Measurements from ENCODE around the gene S100A8. TPM values are rescaled to one million over a fixed set of nuclear protein-coding genes. Genes with fewer than 3 reads are reported as not detected.

S100A8 gene
- total and polyA plus RNA-seq, 9 donors = 5.3 to 60.5 (median 9.1) TPM

DNA sequence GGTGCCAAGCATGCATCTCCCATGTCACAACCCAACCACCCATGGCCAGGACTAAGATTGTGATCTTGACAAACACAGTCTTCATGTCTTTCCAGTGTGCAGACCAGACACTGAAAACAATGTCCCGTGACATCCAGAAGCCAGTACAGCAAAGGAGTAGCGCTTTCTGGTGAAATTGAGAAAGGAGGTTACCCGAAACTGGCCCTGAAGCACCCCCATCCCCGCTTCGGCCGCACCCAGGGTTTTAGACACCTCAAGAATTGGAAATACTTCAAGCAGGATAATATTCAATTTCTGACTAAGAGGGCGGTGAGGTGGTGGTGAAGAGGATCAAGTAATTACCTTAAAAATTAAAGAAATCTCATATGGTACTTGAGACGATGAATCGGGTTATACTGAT, 10.6 kb upstream of the S100A8 start:
- Histone ChIP-seq H3K4me3 (no peak overlapping the region), H3K27ac (no peak overlapping the region), H3K4me1 (ENCODE audit: insufficient read depth) (no peaks in the 10 kb centered on the region), H3K27me3 (no peaks in the 10 kb centered on the region), H3K9me3 (no peaks in the 10 kb centered on the region), H3K36me3 (no peaks in the 10 kb centered on the region)
- no peak for DNase-seq
- TF ChIP-seq POLR2A (IDR thresholded peaks at IDR 0.05) (no peak), EP300 (IDR thresholded peaks at IDR 0.05) (no peak)
- TF ChIP-seq, protein P1, sequence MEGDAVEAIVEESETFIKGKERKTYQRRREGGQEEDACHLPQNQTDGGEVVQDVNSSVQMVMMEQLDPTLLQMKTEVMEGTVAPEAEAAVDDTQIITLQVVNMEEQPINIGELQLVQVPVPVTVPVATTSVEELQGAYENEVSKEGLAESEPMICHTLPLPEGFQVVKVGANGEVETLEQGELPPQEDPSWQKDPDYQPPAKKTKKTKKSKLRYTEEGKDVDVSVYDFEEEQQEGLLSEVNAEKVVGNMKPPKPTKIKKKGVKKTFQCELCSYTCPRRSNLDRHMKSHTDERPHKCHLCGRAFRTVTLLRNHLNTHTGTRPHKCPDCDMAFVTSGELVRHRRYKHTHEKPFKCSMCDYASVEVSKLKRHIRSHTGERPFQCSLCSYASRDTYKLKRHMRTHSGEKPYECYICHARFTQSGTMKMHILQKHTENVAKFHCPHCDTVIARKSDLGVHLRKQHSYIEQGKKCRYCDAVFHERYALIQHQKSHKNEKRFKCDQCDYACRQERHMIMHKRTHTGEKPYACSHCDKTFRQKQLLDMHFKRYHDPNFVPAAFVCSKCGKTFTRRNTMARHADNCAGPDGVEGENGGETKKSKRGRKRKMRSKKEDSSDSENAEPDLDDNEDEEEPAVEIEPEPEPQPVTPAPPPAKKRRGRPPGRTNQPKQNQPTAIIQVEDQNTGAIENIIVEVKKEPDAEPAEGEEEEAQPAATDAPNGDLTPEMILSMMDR (IDR thresholded peaks at IDR 0.05) = no peak
- intact Hi-C loops (cut with DNase I) = no loop called here
- WGBS, 3 donors = 88 to 90% (median 90%) methylated on average over 9 of the region's 9 CpGs

DNA sequence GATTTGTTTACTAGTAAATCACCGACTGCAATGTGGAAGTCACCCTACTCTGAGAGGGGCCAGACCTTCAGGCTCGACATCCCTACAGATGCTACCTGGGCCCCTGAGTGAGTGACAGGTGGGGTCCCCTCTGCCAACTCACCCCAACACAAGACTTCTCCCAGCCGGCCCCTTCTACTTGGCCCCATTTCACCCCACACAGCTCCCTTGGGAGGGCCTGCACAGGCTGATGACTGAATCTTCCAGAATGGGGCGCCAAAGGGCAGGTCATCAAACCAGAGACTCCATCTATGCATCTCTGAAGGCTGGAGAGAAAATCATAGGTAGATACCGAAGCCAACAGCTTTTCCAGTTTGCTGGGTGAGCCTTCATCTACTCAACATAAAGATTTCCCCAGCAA, 9.4 kb upstream of the S100A8 start:
- Histone ChIP-seq H3K27me3 (no peaks in the 10 kb centered on the region), H3K4me1 (ENCODE audit: insufficient read depth) (no peaks in the 10 kb centered on the region), H3K36me3 (no peaks in the 10 kb centered on the region), H3K9me3 (no peaks in the 10 kb centered on the region), H3K4me3 (no peak overlapping the region), H3K27ac (no peak overlapping the region)
- WGBS, 3 donors = 59 to 66% (median 63%) methylated on average over 5 of the region's 5 CpGs
- no peak for DNase-seq
- intact Hi-C loops (cut with DNase I) = no loop called here
- TF ChIP-seq POLR2A (IDR thresholded peaks at IDR 0.05) = no peak
- TF ChIP-seq, protein P1 (IDR thresholded peaks at IDR 0.05) = no peak
- no peak for TF ChIP-seq EP300 (IDR thresholded peaks at IDR 0.05)

- Histone ChIP-seq H3K4me1 (ENCODE audit: insufficient read depth) (no peaks in the 10 kb centered on the region), H3K27ac (no peak overlapping the region), H3K27me3 (no peaks in the 10 kb centered on the region), H3K36me3 (no peaks in the 10 kb centered on the region), H3K9me3 (no peaks in the 10 kb centered on the region), H3K4me3 (no peak overlapping the region)
- 86 to 92% (median 88%) methylated on average over 7 of the region's 7 CpGs for WGBS, 3 donors
- TF ChIP-seq, protein P1 (IDR thresholded peaks at IDR 0.05) = no peak
- TF ChIP-seq EP300 (IDR thresholded peaks at IDR 0.05) = no peak
- no peak for TF ChIP-seq POLR2A (IDR thresholded peaks at IDR 0.05)
- intact Hi-C loops (cut with DNase I) = no loop called here
- no peak for DNase-seq
Measured at GRCh38 chr1:153399401-153400055, 8.7 kb upstream of the S100A8 start.

GRCh38 chr1:153397924-153398651, 7.2 kb upstream of the S100A8 start:
- no peaks in the 10 kb centered on the region for H3K27me3 ChIP-seq
- 82 to 87% (median 84%) methylated on average over 6 of the region's 6 CpGs for WGBS, 3 donors
- no peak overlapping the region for H3K4me3 ChIP-seq
- no peak for DNase-seq
- TF ChIP-seq POLR2A (IDR thresholded peaks at IDR 0.05) (no peak), EP300 (IDR thresholded peaks at IDR 0.05) (no peak)
- TF ChIP-seq, protein P1 (IDR thresholded peaks at IDR 0.05) = no peak
- no peak overlapping the region for H3K27ac ChIP-seq
- H3K9me3 ChIP-seq = no peaks in the 10 kb centered on the region
- no peaks in the 10 kb centered on the region for H3K4me1 ChIP-seq (ENCODE audit: insufficient read depth)
- intact Hi-C loops (cut with DNase I) = no loop called here
- no peaks in the 10 kb centered on the region for H3K36me3 ChIP-seq
